Nucleus accumbens (tissue), 56 donors: ENCODE results near the gene RET.

Experiments used
- DNase-seq, 56 donors: peaks; one replicate each; lab custom pipeline; 2025; lab: John Stamatoyannopoulos, UW

The RET gene

DNA sequence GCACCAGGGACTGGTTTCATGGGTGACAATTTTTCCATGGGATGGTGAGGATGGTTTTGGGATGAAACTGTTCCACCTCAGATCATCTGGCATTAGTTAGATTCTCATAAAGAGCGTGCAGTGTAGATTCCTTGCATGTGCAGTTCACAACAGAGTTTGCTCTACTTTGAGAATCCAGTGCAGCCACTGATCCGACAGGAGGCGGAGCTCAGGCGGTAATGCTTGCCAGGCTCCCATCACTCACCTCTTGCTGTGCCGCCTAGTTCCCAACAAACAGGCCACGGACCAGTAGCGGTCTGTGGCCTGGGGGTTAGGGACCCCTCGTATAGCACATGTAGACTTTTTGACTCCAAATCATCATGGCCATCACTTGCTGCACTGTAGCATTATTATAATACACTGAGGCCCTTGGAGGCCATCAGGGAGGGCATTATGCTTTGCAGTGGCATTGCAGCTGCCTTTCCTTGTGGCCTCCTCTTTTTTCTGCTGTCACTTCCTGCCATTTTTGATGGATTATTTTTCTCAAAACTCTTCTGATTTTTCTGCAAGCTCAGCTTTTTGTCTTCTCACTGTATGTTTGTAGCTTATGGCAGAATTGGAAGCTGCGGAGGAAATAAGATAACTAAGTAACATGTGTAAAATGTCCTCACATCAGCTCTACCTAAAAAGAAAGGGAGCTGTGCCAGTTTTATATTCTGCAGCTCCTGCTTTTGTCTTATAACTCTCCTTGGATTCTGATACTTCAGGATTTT, 79.9 kb downstream of the RET start:
- peak in 4 of 56 donors; percentile 8 to 22 (median 21) for DNase-seq

DNA sequence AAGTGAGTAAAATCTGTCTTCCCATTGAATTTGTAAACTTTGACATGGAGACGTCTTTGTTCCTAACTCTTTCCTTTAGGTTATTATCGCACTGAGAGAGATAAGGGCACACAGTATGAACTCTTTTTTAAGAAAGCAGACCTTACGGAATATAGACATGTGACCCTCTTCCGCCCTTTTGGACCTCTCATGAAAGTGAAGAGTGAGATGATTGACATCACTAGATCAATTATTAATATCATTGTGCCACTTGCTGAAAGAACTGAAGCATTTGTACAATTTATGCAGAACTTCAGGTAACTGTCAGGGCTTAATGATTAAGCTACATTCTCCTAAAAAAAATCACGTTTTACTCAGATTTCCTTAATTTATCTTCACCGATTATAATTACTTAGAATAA, 81.8 kb downstream of the RET start:
- DNase-seq = no peak

DNA sequence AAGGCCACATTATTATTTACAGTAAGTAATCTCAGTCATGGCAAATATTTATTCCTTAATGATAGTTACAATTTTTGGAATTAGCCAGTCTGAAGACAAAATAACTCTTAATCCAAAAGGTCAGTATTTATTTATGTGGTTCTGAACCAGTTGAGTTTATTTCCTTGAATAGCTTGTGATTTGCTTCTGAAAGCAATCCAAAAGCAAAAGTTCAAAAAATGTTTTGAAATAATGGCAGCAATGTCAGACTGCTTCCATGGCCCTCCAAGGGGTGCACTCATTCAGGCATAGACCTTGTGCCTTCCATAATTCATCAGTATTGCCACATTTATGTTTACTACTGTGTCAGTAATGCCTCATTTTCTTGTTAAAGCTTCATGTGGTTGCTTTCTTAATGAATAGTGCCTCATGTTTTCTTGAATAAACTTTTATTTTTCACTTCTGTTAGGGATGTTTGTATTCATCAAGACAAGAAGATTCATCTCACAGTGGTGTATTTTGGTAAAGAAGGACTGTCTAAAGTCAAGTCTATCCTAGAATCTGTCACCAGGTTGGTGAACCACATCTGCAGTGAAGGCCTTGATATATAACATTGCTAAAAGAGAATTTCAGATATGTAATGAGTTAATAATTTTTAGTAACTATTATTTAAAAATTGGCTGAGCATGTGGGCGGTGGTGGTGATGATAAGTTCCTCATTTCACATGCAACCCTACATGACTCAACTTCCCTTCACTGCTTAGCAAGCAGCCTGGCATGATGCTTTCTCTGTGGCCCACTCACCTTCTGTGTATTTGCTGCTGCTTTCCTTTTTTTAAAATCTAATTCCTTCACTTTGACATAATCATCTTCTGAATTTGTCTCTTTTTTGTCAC, 83.4 kb downstream of the RET start:
- peak in 8 of 56 donors; percentile 19 to 67 (median 40) for DNase-seq

DNA sequence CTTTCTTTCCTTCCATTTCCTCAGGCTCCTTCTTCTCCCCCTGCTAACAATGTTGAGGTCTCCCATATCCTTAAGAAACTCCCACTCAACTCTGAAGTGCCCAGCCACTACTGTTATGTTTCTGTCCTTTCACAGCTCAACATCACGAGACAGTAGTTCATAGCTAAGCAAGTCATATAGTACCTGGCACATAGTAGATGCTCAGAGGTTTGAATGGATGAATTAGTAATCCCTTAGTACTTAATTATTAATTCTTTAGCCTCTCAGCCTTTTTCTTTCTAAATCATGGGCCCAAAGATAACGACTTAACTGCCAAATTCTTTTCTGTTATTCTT, 84.0 kb downstream of the RET start:
- no peak for DNase-seq

- no peak for DNase-seq
Observed at GRCh38 chr10:43162604-43163003, 85.7 kb downstream of the RET start.

- DNase-seq = no peak
Observed at GRCh38 chr10:43166207-43166879, 89.5 kb downstream of the RET start.

DNA sequence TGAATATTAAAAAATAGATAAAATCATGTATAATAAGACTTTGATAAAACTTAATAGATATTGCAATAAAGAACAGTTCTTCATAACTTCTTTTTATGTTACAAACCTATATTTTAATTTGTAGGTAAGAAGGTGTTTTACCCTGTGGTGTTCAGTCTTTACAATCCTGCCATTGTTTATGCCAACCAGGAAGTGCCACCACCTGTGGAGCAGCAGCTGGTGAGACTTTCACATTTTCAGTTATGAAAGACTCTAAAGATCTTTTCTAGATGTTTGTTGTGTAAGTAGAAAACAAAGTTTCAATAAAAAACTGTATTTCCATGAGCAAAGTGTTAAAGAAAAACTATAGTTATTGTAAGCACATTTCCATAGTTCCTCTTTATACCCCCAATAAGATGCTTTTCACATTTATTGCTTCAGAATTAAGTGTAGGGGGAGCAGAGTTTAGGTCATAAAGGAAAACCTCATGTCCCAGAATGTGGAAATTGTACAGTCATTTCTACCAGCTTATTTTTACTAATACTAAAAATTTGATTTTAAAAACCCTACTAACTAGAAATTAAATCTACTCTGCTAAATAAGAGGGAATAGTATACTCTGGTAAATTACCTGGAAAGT, 90.1 kb downstream of the RET start:
- DNase-seq = no peak

DNA sequence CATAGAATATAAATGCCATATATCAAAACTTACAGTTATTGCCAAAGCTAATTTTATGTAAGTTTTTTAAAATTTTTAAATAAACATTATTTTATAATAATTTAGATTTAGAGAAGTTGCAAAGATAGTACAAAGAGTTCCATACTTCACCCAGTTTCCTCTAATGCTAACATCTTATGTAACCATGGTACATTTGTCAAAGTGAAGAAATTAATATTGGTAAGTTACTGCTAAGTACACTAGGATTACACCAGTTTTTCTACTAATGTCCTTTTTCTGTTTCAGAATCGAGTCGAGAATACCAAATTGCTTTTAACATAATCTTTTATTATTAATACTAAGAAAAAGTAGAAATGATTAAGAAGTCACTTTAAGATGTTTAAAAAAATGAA, 90.6 kb downstream of the RET start:
- DNase-seq = no peak

DNA sequence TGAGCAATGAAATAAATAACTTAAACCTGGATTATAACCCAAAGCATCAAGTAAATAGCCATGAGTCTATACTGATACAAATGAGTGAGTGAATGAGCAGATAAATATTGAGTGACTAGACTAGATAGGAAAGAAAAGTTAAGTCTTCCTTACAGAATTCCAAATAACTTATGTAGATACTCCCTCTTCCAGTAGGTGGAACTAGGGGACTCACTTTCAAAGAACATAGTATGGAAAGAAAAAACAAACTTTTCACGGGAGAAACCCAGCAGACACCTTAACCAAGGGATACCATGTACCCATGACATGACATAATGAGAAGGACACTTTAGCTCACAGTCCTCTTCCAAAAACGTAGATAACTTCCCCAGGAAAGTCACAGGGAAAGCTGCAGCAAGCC, 93.6 kb downstream of the RET start:
- DNase-seq = no peak

DNA sequence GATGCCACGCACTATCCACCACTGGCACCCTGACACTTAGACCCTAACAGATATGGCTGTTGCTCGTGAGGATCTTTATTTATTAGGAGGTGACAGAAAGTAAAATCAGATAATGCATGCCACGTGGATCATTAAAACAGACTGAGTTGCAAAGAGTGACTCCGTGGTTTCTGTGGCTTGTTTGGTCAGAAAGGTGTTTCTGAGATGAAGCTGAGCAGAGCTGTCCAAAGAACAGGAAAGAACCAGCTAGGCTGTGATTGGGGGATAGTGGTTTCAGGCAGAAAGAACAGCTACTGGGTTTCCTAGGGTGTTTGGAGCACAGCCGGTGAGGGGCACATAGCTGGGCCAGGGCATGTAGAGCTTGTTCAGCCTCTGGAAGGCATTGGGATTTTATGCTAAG, 95.8 kb downstream of the RET start:
- no peak for DNase-seq

- no peak for DNase-seq
Observed at GRCh38 chr10:43173120-43173519, 96.3 kb downstream of the RET start.

DNA sequence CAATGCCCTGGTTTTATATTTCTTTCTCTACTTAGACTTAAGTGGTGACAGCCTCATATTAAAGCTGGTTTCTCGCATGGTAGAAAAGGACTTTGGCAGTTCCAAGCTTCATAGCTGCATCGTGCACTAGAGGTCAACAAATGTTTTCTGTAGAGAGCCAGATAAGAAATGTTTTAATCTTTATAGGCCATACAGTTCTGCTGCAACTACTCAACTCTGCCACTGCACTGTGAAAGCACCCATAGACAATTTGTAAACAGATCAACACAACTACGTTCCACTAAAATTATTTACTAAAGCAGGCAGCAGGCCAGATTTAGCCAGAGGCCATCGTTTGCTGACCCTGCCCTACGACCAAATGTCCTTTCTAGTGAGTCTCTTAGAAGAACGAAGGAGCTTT, 98.1 kb downstream of the RET start:
- DNase-seq = no peak

- no peak for DNase-seq
Observed at GRCh38 chr10:43176271-43176670, 99.4 kb downstream of the RET start.

- no peak for DNase-seq
Observed at GRCh38 chr10:43177595-43177994, 100.7 kb downstream of the RET start.
